ENCODE results near the gene MYO9B. TPM values are rescaled to one million over a fixed set of nuclear protein-coding genes. Genes with fewer than 3 reads are reported as not detected.
"Not testable (repeated sequence)": the region's sequence is repeated elsewhere in the genome, so short reads cannot be mapped to it uniquely, and the experiment has no call there.

The MYO9B gene
- total RNA-seq, 1 experiment from 2014 or later = 36.9 TPM

- no peak for DNase-seq (ENCODE audit: low read depth)
These were observed 16.3 kb downstream of the MYO9B start for GRCh38 chr19:17091758-17092333.

GRCh38 chr19:17092696-17093095 is 17.1 kb downstream of the MYO9B start:
- no peak for DNase-seq (ENCODE audit: low read depth)

GRCh38 chr19:17094694-17095093 is 19.1 kb downstream of the MYO9B start:
- DNase-seq (ENCODE audit: low read depth) = not testable (repeated sequence)

- DNase-seq (ENCODE audit: low read depth) = peak; percentile 51
These were observed 19.8 kb downstream of the MYO9B start for GRCh38 chr19:17095141-17095919.

- DNase-seq (ENCODE audit: low read depth) = peak; percentile 79
These were observed 22.1 kb downstream of the MYO9B start for GRCh38 chr19:17097593-17098126.

- no peak for DNase-seq (ENCODE audit: low read depth)
These were observed 22.7 kb downstream of the MYO9B start for GRCh38 chr19:17098326-17098725.

- no peak for DNase-seq (ENCODE audit: low read depth)
These were observed 26.4 kb downstream of the MYO9B start for GRCh38 chr19:17101686-17102628.

- peak; percentile 51 for DNase-seq (ENCODE audit: low read depth)
These were observed 27.6 kb downstream of the MYO9B start for GRCh38 chr19:17103177-17103576.

GRCh38 chr19:17104679-17105078 is 29.1 kb downstream of the MYO9B start:
- no peak for DNase-seq (ENCODE audit: low read depth)

- no peak for DNase-seq (ENCODE audit: low read depth)
These were observed 30.0 kb downstream of the MYO9B start for GRCh38 chr19:17105556-17105955.

GRCh38 chr19:17106964-17107363 is 31.4 kb downstream of the MYO9B start:
- DNase-seq (ENCODE audit: low read depth) = not testable (repeated sequence)

- DNase-seq (ENCODE audit: low read depth) = peak; percentile 98
These were observed 32.2 kb downstream of the MYO9B start for GRCh38 chr19:17107546-17108452.

GRCh38 chr19:17108453-17108784 is 32.8 kb downstream of the MYO9B start:
- no peak for DNase-seq (ENCODE audit: low read depth)

- DNase-seq (ENCODE audit: low read depth) = no peak
These were observed 33.7 kb downstream of the MYO9B start for GRCh38 chr19:17109300-17109699.

GRCh38 chr19:17109962-17110598 is 34.5 kb downstream of the MYO9B start:
- DNase-seq (ENCODE audit: low read depth) = no peak

- DNase-seq (ENCODE audit: low read depth) = no peak
These were observed 35.0 kb downstream of the MYO9B start for GRCh38 chr19:17110599-17110966.

- no peak for DNase-seq (ENCODE audit: low read depth)
These were observed 36.2 kb downstream of the MYO9B start for GRCh38 chr19:17111766-17112165.

- no peak for DNase-seq (ENCODE audit: low read depth)
These were observed 36.7 kb downstream of the MYO9B start for GRCh38 chr19:17112271-17112670.

GRCh38 chr19:17112700-17113099 is 37.1 kb downstream of the MYO9B start:
- DNase-seq (ENCODE audit: low read depth) = no peak

- DNase-seq (ENCODE audit: low read depth) = no peak
These were observed 37.7 kb downstream of the MYO9B start for GRCh38 chr19:17113127-17113785.

Measured in RPMI7951 (cell line).